Thyroid gland (tissue), 4 donors: ENCODE data around the gene CADPS. TPM values are rescaled to one million over a fixed set of nuclear protein-coding genes. Genes with fewer than 3 reads are reported as not detected.
A peak's percentile ranks its signal among the peaks of the same experiment; 100 is the strongest.

ENCODE experiments used
- DNase-seq, 2 donors: peaks; one replicate each; pipeline ENCODE4 v3.0.0-alpha.2; 2019
- H3K27ac ChIP-seq, 3 donors: fragments of 200-600 bp; sonication (generic); 1 replicate in 2 of 3; 2 replicates in 1 of 3; pipeline ENCODE4 v1.5.1; 2016 to 2019; ENCODE audit warnings: mild to moderate bottlenecking in 1 of 3, moderate library complexity in 1 of 3
- H3K27me3 ChIP-seq: fragments of 200-600 bp; sonication (generic); one replicate; pipeline ENCODE4 v1.5.1; 2019
- H3K36me3 ChIP-seq, 2 donors: fragments of 200-600 bp; sonication (generic); one replicate each; pipeline ENCODE4 v1.5.1; 2016 to 2019
- H3K4me1 ChIP-seq, 2 donors: fragments of 200-600 bp; sonication (generic); one replicate each; pipeline ENCODE4 v1.5.1; 2017 to 2019
- H3K4me3 ChIP-seq, 3 donors: fragments of 200-600 bp; sonication (generic); replicated peaks in 1 of 3; 1 replicate in 2 of 3; 2 replicates in 1 of 3; pipeline ENCODE4 v1.5.1; 2016; ENCODE audit warnings: mild to moderate bottlenecking in 1 of 3
- H3K9me3 ChIP-seq: fragments of 200-600 bp; sonication (generic); one replicate; pipeline ENCODE4 v1.5.1; 2017
- POLR2A ChIP-seq, 2 donors: fragments of 450-650 bp; IDR thresholded peaks; one replicate each; pipeline ENCODE4 v1.6.1; 2017; ENCODE audit warnings: antibody characterized with exemption in 2 of 2, mild to moderate bottlenecking in 2 of 2, moderate library complexity in 1 of 2
- WGBS, 2 donors: methylation state at CpG; one replicate each; pipeline ENCODE4 v1.1.5; 2017; 5-methylcytosine and 5-hydroxymethylcytosine counted together
- intact Hi-C: fragments of 100-400 bp; cut with DNase I; formaldehyde crosslinking; loops from one replicate; pipeline ENCODE4 v1.15.1; 2023
- total RNA-seq, 4 donors: library from RNA; depleted of rRNA; stranded (reverse); fragments of >200 nt; gene quantifications; one replicate each; pipeline ENCODE4 v1.2.3, GENCODE V29; 2016
- TF ChIP-seq, protein P1 (sequence below), 6 experiments: fragments of 200-600 bp in 3 of 6; fragments of 450-650 bp in 3 of 6; sonication (generic) in 3 of 6; IDR thresholded peaks; one replicate each; pipeline ENCODE4 v1.5.1; 2016 to 2019; ENCODE audit warnings: antibody characterized with exemption in 6 of 6, mild to moderate bottlenecking in 2 of 6, inconsistent platforms in 1 of 6, moderate library complexity in 1 of 6

Gene CADPS
- total RNA-seq, 4 donors from 2014 or later, result 1.6 to 9.5 TPM; not detected in 2

DNA sequence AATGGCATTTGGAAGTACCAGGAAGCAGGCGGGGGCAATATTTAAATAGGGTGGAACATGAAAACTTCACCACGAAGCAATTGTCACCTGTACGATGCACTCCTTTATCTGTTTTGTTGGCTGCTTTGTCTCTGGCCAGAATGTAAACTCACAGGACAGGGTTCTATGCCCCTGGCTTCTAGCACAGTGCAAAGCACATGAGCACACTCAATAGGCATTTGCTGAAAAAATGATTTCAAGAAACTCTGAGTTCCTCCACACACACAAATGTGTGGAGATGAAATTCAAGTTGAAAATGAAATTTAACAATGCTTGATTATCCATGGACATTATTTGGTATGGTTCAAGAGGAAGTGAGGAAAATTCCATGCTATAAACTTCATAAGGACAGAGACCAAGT, 272.2 kb downstream of the CADPS start:
- Histone ChIP-seq H3K4me1 (peaks cover 38 to 41% of the 10 kb centered on the region in 2 donors), H3K27me3 (no peaks in the 10 kb centered on the region), H3K9me3 (no peaks in the 10 kb centered on the region), H3K27ac (no peak overlapping the region), H3K36me3 (no peaks in the 10 kb centered on the region), H3K4me3 (no peak overlapping the region)
- WGBS, 2 donors, result 86 to 87% methylated on average over 3 of the region's 3 CpGs
- TF ChIP-seq, protein P1, sequence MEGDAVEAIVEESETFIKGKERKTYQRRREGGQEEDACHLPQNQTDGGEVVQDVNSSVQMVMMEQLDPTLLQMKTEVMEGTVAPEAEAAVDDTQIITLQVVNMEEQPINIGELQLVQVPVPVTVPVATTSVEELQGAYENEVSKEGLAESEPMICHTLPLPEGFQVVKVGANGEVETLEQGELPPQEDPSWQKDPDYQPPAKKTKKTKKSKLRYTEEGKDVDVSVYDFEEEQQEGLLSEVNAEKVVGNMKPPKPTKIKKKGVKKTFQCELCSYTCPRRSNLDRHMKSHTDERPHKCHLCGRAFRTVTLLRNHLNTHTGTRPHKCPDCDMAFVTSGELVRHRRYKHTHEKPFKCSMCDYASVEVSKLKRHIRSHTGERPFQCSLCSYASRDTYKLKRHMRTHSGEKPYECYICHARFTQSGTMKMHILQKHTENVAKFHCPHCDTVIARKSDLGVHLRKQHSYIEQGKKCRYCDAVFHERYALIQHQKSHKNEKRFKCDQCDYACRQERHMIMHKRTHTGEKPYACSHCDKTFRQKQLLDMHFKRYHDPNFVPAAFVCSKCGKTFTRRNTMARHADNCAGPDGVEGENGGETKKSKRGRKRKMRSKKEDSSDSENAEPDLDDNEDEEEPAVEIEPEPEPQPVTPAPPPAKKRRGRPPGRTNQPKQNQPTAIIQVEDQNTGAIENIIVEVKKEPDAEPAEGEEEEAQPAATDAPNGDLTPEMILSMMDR (IDR thresholded peaks at IDR 0.05), result no peak
- no peak for TF ChIP-seq POLR2A (IDR thresholded peaks at IDR 0.05)
- no peak for DNase-seq
- intact Hi-C loops, result no loop called here

DNA sequence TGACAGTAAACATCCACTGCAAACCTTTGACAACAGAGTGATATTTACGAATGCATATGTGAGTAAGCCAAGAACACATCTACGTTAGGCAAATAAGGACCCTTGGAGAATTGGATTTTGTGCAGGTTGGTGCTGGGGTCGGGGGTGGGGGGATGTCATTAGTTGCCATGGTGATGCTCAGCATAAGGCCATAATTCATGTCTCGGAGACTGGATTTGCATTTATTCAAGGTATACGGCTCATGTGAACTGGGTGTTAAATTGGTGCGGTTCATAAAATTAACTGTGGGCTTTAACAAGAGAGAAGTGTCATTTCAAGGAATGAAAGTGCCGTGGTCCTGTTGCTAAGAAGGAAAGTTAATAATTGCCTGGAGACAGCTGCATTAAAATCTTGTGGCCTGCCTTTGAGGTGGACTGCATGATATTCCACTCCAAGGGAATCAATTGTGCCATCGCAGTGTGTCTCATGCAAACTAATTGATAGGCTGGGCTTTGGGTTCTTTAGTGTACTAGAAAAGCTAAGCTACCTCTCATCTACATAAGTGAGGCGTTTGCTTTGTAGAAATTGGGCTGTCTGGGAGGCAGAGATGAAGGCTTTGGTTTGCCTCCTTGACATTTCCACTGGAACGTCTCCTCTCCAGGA, 273.0 kb downstream of the CADPS start:
- Histone ChIP-seq H3K9me3 (no peaks in the 10 kb centered on the region), H3K4me1 (peaks cover 33 to 37% of the 10 kb centered on the region in 2 donors), H3K36me3 (no peaks in the 10 kb centered on the region), H3K27me3 (no peaks in the 10 kb centered on the region), H3K4me3 (no peak overlapping the region), H3K27ac (no peak overlapping the region)
- no peak for TF ChIP-seq POLR2A (IDR thresholded peaks at IDR 0.05)
- TF ChIP-seq, protein P1 (IDR thresholded peaks at IDR 0.05), result no peak
- 70 to 76% methylated on average over 10 of the region's 10 CpGs for WGBS, 2 donors
- no peak for DNase-seq
- intact Hi-C loops, result no loop called here

DNA sequence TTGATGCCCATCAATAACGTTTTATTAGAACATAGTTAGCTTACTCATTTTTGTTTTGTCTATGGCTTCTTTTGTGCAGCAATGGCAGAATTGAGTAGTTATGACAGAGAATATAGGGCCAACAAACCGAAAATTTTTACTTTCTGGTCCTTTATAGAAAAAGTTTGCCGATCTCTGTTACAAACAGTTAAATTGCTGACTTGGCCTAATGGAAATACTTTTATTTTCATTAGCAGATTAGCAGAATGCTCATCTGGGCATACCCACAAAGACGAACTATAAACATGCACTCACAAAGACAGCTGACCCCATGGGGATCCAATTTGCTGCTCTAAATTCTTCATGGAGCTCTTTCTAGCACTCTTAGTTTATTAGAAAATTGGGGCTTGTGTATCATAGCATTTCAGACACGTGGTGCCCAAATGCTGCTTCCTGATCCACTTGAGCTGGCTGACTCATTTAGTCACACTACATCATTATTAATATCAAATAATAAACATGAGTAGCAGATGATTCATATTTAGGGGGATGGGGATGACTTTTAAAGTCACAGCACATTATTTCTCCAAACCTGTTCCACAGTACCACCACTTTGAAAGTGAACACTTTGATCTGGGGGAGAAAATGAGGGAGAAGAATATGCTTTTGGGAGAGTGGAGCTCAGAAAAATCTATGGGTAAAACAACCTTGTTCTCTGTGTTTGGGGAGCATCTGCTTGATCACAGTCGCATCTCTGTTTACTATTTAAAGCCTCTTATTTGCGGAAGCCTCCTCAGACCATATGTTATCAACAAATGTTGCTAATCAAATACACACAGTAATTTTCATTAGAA, 273.8 kb downstream of the CADPS start:
- no peak for TF ChIP-seq POLR2A (IDR thresholded peaks at IDR 0.05)
- TF ChIP-seq, protein P1 (IDR thresholded peaks at IDR 0.05), result no peak
- Histone ChIP-seq H3K4me1 (peaks cover 26 to 29% of the 10 kb centered on the region in 2 donors), H3K9me3 (no peaks in the 10 kb centered on the region), H3K4me3 (no peak overlapping the region), H3K27me3 (no peaks in the 10 kb centered on the region), H3K36me3 (no peaks in the 10 kb centered on the region), H3K27ac (no peak overlapping the region)
- 75 to 86% methylated on average over 7 of the region's 7 CpGs for WGBS, 2 donors
- DNase-seq, result no peak
- intact Hi-C loops, result no loop called here

GRCh38 chr3:62600033-62600432, 275.2 kb downstream of the CADPS start:
- intact Hi-C loops, result no loop called here
- peak; percentile 45 to 51 for DNase-seq
- Histone ChIP-seq H3K4me3 (no peak overlapping the region), H3K27ac (no peak overlapping the region), H3K9me3 (no peaks in the 10 kb centered on the region), H3K36me3 (no peaks in the 10 kb centered on the region), H3K27me3 (no peaks in the 10 kb centered on the region), H3K4me1 (peaks cover 14 to 17% of the 10 kb centered on the region in 2 donors)
- no peak for TF ChIP-seq POLR2A (IDR thresholded peaks at IDR 0.05)
- TF ChIP-seq, protein P1 (IDR thresholded peaks at IDR 0.05), result no peak
- WGBS, 2 donors, result 12 to 16% methylated on average over 2 of the region's 2 CpGs

DNA sequence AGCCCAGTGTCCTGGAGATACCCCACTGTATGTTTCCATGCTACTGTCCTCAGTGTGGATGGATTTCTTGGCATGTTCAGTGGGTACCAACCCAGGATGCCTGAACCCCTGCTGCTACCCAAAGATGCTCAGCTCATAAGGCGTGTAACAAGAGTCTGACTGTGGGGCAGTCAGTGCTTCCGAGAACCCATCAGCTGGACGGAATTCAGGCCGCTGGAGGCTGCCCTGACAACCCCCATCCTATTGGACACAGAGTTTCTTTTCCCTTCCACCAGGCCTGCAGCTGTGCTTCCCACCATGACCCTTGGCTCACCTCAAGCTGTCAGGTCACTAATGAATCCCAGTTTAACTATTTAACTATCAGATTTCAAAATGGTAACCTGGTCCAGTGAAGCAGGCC, 277.7 kb downstream of the CADPS start:
- intact Hi-C loops, result no loop called here
- no peaks in the 10 kb centered on the region for H3K4me1 ChIP-seq
- TF ChIP-seq, protein P1 (IDR thresholded peaks at IDR 0.05), result no peak
- TF ChIP-seq POLR2A (IDR thresholded peaks at IDR 0.05), result no peak
- no peak overlapping the region for H3K27ac ChIP-seq
- no peaks in the 10 kb centered on the region for H3K36me3 ChIP-seq
- no peaks in the 10 kb centered on the region for H3K27me3 ChIP-seq
- WGBS, 2 donors, result 82 to 95% methylated on average over 4 of the region's 4 CpGs
- no peak for DNase-seq
- H3K9me3 ChIP-seq, result no peaks in the 10 kb centered on the region
- H3K4me3 ChIP-seq, result no peak overlapping the region
